ENCODE data around the gene PRTFDC1.
"Not testable (repeated sequence)": the region's sequence is repeated elsewhere in the genome, so short reads cannot be mapped to it uniquely, and the experiment has no call there.

PRTFDC1 gene

DNA sequence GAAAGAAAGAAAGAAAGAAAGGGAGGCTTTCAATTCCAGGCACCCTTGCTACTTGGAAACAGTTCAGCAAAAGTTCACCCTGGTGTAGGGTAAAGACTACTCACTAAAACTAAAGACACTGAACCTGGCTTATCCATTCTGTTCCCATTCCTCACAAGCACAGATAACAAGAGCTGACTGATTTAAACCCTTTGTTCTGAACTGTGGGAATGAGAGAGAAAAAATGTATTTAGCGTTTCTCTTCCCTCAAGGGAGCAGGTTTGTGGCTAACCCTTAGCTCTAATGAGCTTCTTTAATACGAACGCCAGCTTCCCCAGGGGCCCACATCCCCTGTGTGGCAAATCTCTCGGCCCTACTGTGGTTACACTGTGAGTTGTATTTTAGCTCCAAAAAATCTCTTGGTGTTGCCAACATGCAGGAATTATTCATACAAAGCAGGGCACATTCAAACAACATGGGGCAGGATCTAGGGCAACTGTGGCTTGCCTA, 23.3 kb downstream of the PRTFDC1 start:
- DNase-seq = no peak

DNA sequence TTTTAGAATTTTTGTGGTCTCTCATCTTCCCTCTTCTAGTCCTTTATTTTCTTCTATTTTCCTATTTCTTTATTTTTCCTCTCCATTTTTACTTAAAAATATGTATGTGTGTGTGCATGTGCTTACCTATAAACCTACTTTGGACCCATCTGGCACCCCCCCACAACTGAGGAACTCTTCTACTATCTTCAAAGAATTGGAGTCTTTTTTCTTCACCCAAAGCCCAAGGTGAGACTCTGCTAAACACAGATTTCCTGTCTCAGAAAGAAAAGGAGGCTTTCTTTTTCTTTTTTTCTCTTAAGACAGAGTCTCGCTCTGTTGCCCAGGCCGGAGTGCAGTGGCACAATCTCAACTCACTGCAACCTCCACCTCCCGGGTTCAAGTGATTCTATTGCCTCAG, 24.2 kb downstream of the PRTFDC1 start:
- no peak for DNase-seq

DNA sequence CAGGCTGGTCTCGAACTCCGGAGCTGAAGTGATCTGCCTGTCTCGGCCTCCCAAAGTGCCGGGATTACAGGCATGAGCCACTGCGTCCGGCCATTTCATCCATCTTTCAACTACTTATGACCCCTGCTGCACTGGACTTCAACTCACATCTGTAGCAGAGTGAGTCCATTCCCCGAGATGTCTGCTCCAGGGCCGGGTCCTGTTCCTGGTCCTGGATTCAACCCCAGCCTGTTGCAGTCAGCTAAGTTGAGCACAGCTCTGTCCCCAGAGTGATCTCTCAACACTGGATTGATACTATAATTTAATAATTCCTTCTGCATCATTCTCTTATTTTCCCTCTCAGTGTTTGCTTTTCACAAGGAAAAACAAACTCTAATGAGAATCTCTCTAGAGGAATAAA, 25.8 kb downstream of the PRTFDC1 start:
- no peak for DNase-seq

DNA sequence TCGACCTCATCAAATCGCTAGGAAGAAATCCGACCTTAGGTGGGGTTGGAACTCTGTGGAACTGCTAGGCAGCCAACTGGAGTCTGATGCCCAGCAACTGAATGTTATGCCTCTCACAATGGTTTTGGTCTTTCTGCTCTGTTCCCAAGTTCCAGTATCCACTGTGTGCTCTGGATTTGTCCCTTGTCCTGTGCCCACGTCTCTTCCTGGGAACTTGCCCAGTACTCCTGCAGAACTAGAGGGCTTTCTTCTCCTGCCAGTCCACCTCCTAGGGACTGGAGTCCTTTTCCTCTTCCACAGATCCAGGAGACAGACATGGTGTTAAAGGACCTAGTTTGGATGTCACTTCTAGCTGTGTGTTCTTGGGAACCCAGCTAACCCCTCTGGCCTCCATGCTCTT, 26.6 kb downstream of the PRTFDC1 start:
- no peak for DNase-seq

DNA sequence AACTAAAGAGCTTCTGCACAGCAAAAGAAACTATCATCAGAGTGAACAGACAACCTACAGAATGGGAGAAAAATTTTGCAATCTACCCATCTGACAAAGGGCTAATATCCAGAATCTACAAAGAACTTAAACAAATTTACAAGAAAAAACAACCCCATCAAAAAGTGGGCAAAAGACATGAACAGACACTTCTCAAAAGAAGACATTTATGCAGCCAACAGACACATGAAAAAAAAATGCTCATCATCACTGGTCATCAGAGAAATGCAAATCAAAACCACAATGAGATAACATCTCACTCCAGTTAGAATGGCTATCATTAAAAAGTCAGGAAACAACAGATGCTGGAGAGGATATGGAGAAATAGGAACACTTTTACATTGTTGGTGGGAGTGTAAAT, 27.9 kb downstream of the PRTFDC1 start:
- DNase-seq = not testable (repeated sequence)

DNA sequence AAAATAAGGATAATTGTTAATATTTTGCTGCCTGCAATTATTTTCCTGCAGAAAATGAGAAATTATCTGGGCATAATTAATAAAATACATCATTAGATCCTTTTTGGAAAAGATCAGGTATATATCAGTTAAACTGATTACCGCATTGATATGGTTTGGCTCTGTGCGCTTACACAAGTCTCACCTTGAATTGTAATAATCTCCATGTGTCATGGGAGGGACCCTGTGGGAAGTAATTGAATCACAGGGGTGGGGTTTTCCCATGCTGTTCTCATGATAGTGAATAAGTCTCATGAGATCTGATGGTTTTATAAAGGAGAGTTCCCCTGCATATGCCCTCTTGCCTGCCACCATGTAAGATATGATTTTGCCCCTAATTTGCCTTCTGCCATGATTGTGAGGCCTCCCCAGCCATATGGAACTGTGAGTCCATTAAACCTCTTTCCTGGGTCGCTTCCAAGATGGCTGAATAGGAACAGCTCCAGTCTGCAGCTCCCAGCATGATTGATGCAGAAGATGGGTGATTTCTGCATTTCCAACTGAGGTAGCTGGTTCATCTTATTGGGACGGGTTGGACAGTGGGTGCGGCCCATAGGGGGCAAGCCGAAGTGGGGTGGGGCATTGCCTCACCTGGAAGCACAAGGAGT, 30.1 kb downstream of the PRTFDC1 start:
- not testable (repeated sequence) for DNase-seq

DNA sequence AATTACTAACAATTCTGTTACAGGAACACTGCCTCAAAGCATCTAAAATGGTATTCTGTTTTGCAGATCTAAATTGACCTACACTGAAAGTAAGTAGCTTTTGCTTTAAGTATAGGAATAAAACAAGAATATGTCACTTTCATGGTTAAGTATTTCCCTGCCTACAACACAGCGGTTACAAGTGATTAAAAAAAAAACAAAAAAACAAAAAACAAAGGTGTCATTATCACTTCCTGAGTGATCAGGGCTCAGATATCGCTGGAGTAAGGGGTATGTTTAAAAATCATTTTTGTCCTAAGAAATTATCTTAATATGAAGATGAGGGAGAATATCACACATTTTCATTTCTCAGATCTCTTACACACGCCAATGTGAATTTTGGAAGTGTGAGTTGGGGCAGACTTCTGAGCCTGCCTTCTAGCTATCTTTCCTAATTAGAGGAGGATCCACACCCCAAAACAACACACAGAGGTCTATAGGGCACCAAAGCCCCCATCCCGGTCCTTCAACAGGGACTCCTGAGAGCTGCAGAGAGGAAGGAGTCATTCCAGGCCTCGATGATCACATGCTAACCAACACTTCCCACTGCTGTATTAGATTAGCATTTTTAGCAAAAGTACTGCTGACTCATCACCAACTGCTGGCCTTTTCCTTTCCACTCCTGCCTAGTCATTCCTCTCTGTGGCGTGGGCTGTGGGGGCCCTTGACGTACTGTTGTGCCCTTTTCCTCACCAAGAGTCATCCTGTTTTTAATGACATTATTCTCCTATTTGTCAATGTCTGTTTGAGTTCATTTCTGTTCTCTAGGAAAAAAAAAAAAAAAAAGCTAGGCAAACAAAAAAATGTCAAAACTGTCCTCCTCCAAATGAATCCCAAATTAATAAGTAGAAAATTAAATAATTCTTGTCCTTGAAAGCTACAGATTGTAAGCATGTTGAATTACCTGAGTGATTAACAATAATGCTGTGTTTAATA, 31.2 kb downstream of the PRTFDC1 start:
- no peak for DNase-seq

DNA sequence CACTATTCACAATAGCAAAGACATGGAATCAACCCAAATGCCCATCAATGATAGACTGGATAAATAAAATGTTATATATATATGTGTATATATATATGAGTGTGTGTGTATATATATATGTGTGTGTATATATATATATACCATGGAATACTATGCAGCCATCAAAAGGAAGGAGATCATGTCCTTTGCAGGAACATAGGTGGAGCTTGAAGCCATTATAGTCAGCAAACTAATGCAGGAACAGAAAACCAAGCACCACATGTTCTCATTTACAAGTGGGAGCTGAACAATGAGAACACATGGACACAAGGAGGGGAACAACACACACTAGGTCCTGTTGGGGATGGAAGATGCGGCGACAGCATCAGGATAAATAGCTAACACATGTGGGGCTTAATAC, 32.2 kb downstream of the PRTFDC1 start:
- DNase-seq = not testable (repeated sequence)

DNA sequence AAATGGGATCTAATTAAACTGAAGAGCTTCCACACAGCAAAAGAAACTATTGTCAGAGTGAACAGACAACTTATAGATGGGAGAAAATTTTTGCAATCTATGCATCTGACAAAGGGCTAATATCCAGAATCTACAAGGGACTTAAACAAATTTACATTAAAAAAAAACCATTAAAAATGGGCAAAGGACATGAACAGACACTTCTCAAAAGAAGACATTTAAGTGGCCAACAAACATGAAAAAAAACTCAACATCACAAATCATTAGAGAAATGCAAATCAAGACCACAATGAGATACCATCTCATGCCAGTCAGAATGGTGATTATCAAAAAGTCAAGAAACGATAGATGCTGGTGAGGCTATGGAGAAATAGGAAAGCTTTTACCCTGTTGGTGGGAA, 32.8 kb downstream of the PRTFDC1 start:
- not testable (repeated sequence) for DNase-seq

DNA sequence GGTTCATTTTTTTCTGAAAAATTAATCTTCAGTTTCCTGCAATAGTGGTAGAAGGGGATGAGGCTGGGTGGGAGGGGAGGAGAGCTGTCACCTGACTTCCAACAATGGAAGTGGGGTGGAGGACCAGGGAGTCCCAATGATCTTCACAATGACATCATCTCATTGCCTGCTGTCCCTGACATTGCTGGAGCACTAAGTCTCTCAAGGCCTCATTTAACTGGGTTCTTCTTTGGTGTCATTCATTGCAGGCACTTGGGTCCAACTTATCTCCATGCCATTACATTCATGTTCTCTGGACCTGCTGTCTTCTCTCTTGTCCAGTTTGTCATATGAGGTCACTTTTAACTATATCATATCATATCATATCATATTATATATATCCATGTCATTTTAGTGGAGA, 34.4 kb downstream of the PRTFDC1 start:
- DNase-seq = no peak

DNA sequence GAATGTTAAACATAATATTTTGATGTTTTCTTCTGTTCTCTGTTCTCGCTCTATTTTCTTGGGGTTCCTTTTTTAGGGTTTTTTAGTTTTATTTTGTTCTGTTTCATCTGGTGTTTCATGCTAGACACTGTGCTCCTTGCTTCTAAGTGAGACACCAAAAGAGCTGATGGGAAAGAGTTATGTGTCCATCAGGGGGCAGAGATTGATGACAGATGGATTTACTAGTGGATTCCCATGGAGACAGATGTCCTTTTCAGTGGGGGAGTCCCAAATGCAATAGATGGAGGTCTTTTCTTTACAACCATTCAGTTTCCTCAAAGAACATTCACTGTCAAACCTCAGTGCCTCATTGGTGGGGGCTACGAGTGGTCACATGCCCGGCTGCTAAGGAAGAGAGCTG, 34.9 kb downstream of the PRTFDC1 start:
- no peak for DNase-seq

DNA sequence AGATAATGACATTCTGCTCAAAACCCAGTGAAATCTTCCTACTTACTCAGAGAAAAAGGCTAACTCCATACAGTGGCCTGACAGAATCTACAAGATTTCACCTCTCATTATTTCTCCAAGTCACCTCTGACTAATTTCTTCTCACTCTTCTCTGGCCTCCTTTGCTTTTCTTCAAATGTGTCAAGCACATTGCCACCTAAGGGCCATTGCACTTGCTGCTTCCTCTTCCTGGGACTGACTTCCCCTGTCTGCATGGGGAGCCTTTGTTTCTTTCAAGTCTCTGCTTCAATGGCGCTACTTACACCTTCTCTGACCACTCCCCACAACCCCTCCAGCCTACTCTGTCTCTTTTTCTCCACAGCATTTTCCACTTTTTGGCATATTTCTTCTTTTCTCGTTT, 36.0 kb downstream of the PRTFDC1 start:
- no peak for DNase-seq

DNA sequence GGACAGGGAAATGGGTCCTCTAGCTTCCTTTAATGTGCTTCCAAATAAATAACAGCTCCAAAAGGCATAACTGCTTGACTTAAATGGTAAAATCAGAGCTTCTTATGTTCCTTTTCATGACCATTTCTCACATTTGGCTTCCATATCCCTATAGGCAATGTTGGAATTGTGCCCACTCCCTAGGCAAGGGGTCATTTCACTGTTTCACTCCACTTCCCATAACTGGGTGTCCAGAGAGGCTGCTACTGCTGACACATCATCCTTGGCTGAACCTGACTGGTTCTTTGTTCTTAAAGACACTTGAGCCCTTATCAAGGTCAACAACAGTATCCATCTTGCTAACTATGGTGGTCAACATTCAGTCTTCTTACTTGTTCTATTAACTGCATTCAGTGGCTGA, 37.1 kb downstream of the PRTFDC1 start:
- DNase-seq = no peak

DNA sequence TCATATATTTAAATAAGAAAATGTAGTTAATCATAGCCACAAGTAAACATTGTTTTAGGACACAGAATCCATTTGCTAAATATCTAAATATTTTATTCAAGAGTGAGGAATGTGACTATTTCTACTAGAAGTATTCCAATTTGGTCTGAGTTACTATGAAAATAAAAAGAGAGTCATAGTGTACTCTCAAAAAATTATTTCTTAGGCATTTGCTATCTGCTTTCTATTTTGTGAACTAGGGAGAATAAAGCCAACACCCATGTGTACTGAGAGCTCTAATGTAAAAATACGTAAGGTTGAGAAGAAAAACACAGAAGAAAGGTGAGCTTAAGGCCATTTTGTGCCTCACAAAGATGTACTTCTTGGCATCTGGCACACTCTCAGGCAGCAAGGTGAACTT, 38.3 kb downstream of the PRTFDC1 start:
- no peak for DNase-seq

DNA sequence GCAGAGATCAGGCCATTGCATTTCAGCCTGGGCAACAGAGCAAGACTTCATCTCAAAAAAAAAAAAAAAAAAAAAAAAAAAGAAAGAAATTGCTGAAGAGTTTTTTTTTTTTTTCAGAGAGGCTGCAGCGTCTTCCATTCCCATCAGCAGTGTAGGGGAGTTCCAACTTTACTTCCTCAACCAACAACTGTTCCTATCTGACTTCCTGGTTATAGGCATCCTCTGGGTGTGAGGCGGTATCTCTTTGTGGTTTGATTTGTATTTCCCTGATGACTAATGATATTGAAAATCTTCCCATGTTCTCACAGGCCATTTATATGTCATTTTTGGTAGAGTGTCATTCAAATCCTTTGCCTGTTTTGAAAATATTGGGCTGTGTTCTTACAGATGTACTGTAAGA, 40.2 kb downstream of the PRTFDC1 start:
- no peak for DNase-seq

DNA sequence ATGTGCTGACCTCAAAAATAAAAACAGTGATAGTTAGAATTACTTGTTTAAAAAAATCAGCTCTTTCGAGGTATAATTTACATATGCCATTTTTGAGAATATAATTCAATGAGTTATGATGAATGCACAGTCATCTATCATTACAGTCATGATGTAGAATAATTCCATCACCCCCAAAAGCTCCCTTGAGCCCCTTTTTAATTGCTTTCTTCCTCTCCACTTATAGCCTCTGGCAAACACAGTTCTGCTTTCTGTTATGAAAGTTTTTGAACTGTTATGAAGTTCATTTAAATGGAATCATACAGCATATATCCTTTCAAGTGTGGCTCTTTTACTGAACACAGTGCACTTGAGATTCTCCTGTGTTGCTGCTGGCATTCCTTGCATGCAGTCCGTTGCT, 41.4 kb downstream of the PRTFDC1 start:
- DNase-seq = no peak

DNA sequence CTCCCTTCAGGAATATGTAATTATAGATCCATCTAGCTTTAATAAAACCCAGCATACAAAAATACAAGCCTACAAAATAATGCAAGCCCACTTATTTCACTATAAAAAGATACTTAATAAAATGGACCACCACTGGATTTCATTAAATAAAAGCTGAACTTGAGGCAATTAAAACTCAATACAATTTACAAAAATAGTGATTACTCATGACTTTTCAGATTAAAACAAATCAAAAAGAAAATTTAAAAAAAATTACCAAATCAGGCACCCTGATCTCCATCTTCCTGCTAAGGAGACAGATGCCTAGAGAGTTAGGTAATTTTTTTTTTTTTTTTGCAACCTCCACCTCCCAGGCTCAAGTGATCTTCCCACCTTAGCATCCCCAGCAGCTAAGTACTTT, 41.8 kb downstream of the PRTFDC1 start:
- DNase-seq = no peak

DNA sequence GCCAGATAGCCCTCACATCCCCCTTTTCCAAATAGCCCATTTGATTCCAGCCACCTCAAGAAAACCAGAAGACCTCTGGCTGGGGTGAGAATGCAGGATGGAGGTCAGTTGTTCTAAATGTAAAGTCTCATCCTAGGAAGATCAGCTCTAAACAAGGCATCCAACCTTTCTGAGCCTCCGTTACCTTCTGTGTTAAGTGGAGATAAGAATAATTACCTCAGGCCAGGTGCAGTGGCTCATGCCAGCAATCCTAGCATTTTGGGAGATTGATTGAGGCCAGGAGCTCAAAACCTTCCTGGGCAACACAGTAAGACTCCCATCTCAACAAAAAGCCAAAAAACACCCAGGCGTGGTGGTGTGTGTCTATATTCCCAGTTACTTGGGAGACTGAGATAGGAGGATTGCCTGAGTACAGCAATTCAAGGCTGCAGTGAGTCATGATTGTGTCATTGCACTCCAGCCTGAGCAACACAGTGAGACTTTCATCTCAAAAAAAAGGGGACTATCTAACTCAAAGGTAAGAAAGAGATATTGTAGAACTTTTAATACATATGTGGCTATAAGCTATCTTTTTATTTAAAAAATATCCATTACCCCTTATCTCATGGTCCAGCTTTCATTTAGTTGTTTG, 43.5 kb downstream of the PRTFDC1 start:
- no peak for DNase-seq

DNA sequence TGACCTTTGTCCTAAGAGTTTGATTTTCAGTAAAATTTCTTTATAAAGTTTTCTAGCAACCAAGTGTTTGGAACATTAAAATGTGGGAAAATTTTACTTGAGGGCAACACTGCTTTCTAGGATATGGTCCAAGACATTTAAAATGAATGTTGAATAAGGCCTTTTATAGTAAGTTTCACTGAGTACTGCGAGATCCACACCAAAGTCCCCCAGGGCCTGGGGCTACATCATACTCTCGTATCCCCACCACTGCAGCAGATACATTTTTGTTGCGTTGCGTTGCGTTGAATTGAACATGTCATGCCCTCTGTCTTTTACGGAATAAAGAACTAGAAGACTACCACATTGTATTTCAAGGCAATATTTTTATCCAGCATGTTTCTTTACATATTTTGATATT, 44.5 kb downstream of the PRTFDC1 start:
- DNase-seq = no peak

DNA sequence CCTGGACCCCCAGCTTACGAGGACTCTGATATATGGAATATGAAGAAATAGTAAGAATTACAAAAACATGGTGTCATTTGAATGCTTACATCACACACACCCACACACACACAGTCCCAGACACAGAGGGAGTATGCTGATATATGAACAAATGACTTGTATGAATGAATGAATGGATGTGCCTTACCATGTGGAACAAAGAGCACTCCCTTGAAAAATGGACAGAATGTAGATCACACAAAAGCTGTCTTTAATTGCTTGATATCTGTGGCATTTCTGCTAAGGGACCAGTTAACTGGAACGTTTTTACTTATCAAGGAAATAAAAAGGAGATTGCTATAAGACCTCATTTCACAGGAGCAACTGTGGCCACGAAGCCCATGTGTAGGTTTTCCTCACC, 46.0 kb downstream of the PRTFDC1 start:
- DNase-seq = no peak

DNA sequence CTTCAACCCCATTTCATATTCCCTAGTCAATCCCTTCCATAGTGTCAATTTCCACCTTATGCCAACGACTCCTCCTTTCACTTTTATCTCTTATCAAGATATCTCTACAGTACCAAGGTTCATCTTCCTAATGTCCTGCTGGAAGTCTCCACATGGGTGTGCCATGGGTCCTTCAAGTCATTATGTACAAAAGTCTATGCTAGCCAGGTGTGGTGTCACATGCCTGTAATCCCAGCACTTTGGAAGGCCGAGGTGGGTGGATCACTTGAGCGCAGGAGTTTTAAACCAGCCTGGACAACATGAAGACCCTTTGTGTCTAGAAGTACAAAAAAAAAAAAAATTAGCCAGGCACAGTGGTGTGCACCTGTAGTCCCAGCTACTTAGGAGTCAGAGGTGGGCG, 47.6 kb downstream of the PRTFDC1 start:
- no peak for DNase-seq

DNA sequence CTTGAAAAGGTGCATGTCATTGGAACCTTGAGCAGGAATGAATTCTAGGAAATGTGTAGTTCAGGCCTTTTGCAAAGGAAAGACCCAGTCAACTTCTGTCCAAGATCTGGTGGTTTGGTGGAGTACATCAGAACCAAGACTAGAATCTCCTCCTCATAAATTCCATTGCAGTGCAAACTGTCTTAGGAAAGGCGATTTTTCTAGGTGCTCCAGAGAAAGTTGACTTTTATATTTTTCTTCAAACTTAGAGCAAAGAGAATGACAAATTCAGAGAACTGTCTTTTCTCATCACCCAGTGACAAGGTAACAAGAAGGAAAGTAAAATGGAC, 50.0 kb downstream of the PRTFDC1 start:
- no peak for DNase-seq

DNA sequence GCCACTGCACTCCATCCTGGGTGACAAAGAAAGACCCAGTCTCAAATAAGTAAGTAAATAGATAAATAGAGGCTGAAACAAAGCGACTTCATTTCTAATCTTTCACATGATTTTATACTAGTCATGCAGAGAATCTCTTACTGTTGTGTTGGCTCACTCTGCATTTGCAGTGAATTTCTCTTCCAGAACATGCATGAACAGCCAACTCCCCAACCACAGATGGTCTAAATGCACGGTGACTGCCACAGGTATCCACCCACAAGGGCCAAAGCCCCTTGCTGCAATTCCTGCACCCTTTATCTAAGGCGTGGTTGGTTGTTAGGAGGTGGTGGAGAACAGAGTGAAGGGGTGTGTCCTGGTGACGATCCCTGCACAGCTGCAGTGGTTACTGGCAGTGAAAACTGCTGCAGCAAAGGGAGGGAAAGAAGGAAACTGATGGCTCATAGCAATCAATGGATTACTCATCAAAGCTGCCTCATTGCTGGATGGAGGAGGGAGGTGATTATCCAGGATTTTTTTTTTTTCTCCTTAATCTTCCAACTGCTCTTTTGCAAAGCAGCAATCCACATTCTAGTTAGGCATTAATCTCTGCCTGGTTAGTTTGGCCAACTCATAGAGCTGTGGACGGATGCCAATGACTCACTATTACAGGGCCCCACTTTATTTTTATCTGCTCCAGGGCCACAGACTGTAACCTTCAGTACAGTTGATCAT, 50.6 kb downstream of the PRTFDC1 start:
- no peak for DNase-seq
